Stimulated activated CD8-positive, alpha-beta memory T cell treated with anti-CD3 and anti-CD28 coated beads, Interleukin-4, amount 100 ng/mL, for 24 hours (primary cell): Measurements from ENCODE around the gene GRHL3.

ENCODE experiments used
- DNase-seq: peaks from one replicate; pipeline ENCODE4 v3.0.0-alpha.2; 2020; ENCODE audit warnings: low read depth

GRHL3 gene

DNA sequence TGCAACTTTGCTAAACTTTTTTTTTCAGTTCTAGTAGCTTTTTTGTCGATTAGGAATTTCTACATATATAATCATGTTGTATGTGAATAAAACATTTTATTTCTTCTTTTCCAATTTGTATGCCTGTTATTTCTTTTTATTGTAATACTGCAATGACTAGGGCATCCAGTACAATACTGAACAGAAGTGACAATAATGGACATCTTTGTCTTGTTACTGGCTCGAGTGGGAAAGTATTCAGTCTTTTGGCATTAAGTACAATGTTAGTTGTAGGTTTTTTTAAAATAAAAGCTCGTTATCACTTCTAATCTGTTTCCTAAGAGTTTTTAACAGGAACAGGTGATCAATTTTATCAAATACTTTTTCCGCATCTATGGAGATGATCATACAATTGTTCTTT lies 84.6 kb downstream of the GRHL3 start:
- no peak for DNase-seq
